ENCODE measurements around the gene DPYD.

DPYD gene

GRCh38 chr1:97630948-97631347, 289.9 kb downstream of the DPYD start:
- no peak overlapping the region for H3K27ac ChIP-seq
- TF ChIP-seq, protein P1, sequence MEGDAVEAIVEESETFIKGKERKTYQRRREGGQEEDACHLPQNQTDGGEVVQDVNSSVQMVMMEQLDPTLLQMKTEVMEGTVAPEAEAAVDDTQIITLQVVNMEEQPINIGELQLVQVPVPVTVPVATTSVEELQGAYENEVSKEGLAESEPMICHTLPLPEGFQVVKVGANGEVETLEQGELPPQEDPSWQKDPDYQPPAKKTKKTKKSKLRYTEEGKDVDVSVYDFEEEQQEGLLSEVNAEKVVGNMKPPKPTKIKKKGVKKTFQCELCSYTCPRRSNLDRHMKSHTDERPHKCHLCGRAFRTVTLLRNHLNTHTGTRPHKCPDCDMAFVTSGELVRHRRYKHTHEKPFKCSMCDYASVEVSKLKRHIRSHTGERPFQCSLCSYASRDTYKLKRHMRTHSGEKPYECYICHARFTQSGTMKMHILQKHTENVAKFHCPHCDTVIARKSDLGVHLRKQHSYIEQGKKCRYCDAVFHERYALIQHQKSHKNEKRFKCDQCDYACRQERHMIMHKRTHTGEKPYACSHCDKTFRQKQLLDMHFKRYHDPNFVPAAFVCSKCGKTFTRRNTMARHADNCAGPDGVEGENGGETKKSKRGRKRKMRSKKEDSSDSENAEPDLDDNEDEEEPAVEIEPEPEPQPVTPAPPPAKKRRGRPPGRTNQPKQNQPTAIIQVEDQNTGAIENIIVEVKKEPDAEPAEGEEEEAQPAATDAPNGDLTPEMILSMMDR (conservative IDR thresholded peaks at IDR 0.05) = no peak
- no peak for TF ChIP-seq ZFX (IDR thresholded peaks at IDR 0.05)

GRCh38 chr1:97630281-97630680, 290.6 kb downstream of the DPYD start:
- no peak overlapping the region for H3K27ac ChIP-seq
- TF ChIP-seq, protein P1 (conservative IDR thresholded peaks at IDR 0.05) = no peak
- TF ChIP-seq ZFX (IDR thresholded peaks at IDR 0.05) = no peak

DNA sequence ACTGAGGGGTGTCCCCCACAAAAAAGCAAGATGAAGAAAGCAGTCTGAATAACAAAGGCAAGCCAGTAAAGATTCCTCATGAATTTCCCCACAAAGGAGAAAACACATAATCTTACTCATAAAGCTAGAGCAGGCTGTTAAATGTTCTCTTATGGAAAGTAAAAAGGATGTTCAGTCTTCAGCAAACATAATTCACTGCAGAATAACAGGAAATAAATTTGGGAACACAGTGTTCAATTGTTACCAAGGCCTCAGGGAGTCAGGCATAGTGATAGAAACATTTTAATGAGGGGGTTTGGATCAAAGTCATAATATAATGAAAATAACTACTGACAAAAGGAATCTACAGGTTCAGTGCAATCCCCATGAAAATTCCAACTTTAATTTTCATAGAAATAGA, 297.6 kb downstream of the DPYD start:
- TF ChIP-seq, protein P1 (conservative IDR thresholded peaks at IDR 0.05) = no peak
- no peak for TF ChIP-seq ZFX (IDR thresholded peaks at IDR 0.05)
- H3K27ac ChIP-seq = no peak overlapping the region

GRCh38 chr1:97621955-97622354, 298.9 kb downstream of the DPYD start:
- H3K27ac ChIP-seq = no peak overlapping the region
- TF ChIP-seq ZFX (IDR thresholded peaks at IDR 0.05) = no peak
- TF ChIP-seq, protein P1 (conservative IDR thresholded peaks at IDR 0.05) = no peak

DNA sequence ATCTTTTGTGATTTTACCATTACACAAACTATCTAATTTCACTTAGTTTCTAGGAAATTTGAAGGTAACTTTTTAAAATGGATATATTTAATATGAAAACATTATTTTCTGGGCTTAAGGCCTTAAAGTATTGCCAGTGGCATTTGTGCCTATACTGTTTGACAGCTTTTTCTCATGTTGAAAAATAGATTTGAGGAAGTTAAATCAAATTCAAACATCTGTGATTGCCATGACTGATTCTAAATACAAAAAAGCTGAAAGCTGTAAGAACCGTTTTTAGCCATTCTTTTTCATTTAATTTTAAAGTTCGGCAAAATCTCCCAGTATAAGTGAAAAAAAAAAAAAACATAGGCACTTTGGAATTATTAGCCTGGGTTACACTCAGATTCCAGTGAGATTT, 301.1 kb downstream of the DPYD start:
- TF ChIP-seq ZFX (IDR thresholded peaks at IDR 0.05) = no peak
- H3K27ac ChIP-seq = no peak overlapping the region

DNA sequence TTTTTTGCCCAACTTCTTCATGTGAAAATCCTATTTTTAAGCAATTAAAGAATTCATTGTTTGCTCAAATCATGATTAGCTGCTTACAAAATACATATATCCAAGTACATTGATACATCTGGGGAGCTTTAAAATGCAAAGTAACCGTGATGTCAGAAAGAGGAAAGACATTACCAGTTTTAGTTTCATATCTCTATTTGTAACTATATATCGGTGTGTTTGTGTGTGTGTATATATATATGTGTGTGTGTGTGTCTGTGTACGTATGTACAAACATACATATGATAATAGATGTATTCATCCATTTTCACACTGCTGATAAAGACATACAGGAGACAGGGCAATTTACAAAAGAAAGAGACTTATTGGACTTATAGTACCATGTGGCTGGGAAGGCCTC, 310.1 kb downstream of the DPYD start:
- no peak for TF ChIP-seq ZFX (IDR thresholded peaks at IDR 0.05)
- TF ChIP-seq, protein P1 (conservative IDR thresholded peaks at IDR 0.05) = no peak
- no peak overlapping the region for H3K27ac ChIP-seq

DNA sequence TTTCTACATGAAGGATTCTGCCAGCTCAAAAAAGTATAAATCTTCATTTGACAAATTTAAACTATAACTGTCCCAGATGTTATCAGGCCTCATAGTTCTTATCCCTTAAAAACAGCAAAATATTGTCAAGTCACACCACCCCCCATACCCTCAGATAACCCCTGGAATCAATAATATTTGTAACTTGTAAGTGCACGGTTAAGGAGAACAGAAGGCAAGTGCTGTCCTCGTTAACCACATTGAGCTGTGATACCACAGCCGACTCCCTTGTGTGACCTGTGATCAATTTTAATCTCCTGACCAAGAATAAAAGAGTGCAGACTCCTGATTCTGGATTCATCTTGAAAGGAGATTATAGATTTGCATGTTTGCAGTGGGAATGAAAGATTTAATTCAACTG, 310.7 kb downstream of the DPYD start:
- TF ChIP-seq, protein P1 (conservative IDR thresholded peaks at IDR 0.05) = no peak
- TF ChIP-seq ZFX (IDR thresholded peaks at IDR 0.05) = no peak
- H3K27ac ChIP-seq = no peak overlapping the region

GRCh38 chr1:97608272-97608671, 312.6 kb downstream of the DPYD start:
- no peak for TF ChIP-seq ZFX (IDR thresholded peaks at IDR 0.05)
- TF ChIP-seq, protein P1 (conservative IDR thresholded peaks at IDR 0.05) = no peak; the same call in 1 of the 2 replicates
- no peak overlapping the region for H3K27ac ChIP-seq

All from C4-2B (cell line).